Muscle of back (tissue), 11 donors: ENCODE data around the gene OR10P1. TPM values are rescaled to one million over a fixed set of nuclear protein-coding genes. Genes with fewer than 3 reads are reported as not detected.

Experiments
- DNase-seq, 3 donors: peaks; one replicate each; pipeline versions ENCODE4 v3.0.0 to v3.0.0-alpha.2; 2013
- polyA plus RNA-seq, 10 donors: library from polyadenylated mRNA; unstranded; fragments of 120-200 nt; gene quantifications; one replicate each; pipeline ENCODE4 v1.2.1, GENCODE V29; 2013; ENCODE audit not compliant: insufficient read length in 10 of 10

Gene OR10P1
- polyA plus RNA-seq, 10 donors = not detected

DNA sequence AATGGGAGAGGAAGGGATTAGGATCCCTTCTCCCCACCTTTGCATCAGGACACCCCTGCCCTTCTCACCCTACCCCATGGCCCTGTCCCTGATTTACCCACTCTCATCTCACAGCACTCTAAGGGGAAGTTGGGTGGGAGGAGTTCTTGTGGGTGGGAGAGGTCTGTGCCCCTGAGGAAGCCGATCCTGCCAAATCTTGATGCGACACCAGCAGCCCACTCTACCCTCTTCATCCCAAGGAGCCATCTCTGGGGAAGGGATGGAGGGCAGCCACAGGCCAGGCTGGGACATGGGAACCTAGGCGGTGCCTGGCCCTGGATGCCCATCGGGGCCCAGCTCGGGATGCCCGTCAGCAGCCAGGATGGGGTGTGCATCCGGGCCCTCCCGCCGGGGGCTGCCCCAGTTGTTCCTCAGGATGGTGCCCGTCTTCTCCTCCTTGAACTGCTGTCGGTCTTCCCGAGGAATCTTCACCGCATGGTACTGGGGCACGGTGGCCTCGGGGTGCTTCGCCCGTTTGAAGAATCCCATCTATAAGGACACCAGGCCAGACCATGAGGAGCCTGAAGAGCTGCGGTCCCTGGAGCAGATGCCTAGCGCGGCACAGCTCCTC lies 48.2 kb downstream of the OR10P1 start:
- no peak for DNase-seq

DNA sequence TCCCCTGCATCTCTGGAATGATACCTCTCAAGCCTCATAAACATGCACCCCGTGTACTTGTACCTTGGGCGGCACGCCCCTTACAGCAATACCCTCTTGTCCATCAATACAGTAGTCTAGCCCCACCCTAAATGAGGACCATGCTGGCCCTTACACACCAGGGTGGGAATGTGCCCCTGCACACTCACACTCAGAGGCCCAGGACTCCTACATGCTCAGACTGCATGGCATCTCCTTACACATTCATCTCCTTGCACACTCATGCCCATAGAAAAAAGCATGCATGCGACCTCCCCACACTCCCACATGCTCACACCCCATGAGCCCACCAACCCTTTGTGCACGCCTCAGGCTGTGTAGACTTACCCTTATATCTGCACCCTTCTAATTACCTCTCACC lies 49.0 kb downstream of the OR10P1 start:
- DNase-seq = no peak

DNA sequence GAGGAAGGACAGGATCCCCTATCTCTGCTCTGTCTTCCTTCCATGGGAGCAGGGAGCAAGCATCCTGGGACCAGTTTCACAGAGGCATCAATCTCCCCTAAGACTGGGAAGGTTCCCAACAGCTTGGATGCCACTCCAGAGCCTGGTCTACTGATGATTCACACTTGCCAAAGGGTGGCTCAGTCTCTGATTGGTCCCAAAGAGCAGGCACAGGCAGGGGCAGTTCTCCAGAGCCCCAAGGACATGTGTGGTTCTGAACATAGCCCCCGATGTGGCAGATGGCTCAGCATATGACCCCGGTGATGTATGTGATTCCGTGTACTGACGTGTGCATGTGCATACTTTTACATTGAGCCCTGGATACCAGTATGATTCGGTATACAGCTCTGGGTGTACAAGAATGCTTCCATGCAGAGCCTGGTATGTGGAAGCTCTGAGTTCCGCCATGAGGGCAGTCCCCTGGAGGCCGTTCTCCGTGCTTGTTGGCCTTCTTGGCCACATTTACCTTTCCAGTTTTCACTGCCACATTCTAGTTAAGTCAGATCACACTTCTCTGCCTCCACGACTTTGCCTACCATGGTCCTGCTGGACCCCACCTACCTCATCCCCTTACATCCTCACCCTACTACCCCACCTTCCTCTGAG lies 49.8 kb downstream of the OR10P1 start:
- no peak for DNase-seq

Other genes starting within 250 kb of the OR10P1 start
- gene OR6C65, start 236.4 kb upstream of the OR10P1 start, polyA plus RNA-seq = not detected
- gene OR6C76, start 210.6 kb upstream of the OR10P1 start, polyA plus RNA-seq = not detected
- gene OR6C2, start 192.8 kb upstream of the OR10P1 start, polyA plus RNA-seq = not detected
- not detected for gene OR6C70, start 166.8 kb upstream of the OR10P1 start, polyA plus RNA-seq
- gene OR6C68, start 144.5 kb upstream of the OR10P1 start, polyA plus RNA-seq = not detected
- gene OR6C4, start 87.3 kb upstream of the OR10P1 start, polyA plus RNA-seq = not detected
- not detected for gene OR2AP1, start 64.4 kb upstream of the OR10P1 start, polyA plus RNA-seq
- 100 to 1,000 TPM; 194 to 443 (median 371) TPM for gene ITGA7, start 71.0 kb downstream of the OR10P1 start, polyA plus RNA-seq
- 100 to 1,000 TPM in 4 of 10 donors, 10 to 100 TPM in 6; 80.9 to 115 (median 99.5) TPM for gene BLOC1S1, start 79.2 kb downstream of the OR10P1 start, polyA plus RNA-seq
- gene RDH5, start 83.5 kb downstream of the OR10P1 start, polyA plus RNA-seq = 10 to 100 TPM in 9 of 10 donors, 1 to 10 TPM in 1; 9.3 to 49.9 (median 19.5) TPM
- gene CD63, start 92.1 kb downstream of the OR10P1 start, polyA plus RNA-seq = 100 to 1,000 TPM; 694 to 894 (median 792) TPM
- 10 to 100 TPM; 11.0 to 13.9 (median 12.5) TPM for gene GDF11, start 106.2 kb downstream of the OR10P1 start, polyA plus RNA-seq
- 10 to 100 TPM; 62.5 to 85.4 (median 74.6) TPM for gene SARNP, start 180.8 kb downstream of the OR10P1 start, polyA plus RNA-seq
- 10 to 100 TPM; 12.1 to 19.4 (median 16.7) TPM for gene ORMDL2, start 181.1 kb downstream of the OR10P1 start, polyA plus RNA-seq
- gene DNAJC14, start 192.7 kb downstream of the OR10P1 start, polyA plus RNA-seq = 10 to 100 TPM; 20.1 to 26.6 (median 22.8) TPM
- gene MMP19, start 206.0 kb downstream of the OR10P1 start, polyA plus RNA-seq = 1 to 10 TPM; 1.9 to 4.9 (median 3.4) TPM